GM19025 (cell line): ENCODE data around the gene ARIH1.

Source experiments
- ATAC-seq: cut with Tn5 transposase; IDR thresholded peaks from one replicate; pipeline ENCODE4 v1.9.1; 2021; ENCODE audit warnings: mild to moderate bottlenecking, low read depth, moderate library complexity; ENCODE audit not compliant: unreplicated experiment

ARIH1 gene

DNA sequence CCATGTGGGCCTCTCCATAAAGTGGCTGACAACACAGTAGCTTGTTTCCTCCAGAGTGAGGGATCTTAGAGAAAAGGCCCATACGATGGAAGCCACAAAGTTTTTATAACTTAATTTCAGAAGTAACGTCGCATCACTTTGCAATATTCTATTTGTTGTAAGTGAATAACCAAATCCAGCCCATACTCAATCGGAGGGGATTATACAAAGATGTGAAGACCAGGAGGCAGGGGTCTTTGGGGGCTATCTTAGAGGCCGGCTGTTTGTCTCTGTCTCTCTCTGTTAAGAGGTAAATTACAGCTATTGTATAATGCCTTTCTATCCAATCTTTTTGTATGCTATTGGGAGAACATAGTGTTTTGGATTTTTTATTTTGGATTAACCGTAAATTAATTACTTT is 9.1 kb downstream of the ARIH1 start:
- no peak for ATAC-seq

DNA sequence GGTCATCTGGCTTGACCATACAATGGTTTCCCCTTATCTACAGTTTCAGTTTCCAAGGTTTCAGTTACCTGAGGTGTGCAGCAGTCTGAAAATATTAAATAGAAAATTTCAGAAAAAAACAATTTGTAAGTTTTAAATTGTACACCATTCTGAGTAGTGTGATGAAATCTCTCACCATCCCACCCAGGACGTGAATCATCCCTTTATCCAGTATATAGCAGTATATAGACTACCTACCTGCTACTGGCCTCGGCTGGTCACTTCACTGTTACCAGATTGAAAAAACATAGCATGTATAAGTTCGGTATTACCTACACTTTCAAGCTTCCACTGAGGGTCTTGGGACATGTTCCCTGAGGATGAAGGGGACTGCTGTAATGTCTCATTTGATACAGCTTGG is 12.0 kb downstream of the ARIH1 start:
- no peak for ATAC-seq

DNA sequence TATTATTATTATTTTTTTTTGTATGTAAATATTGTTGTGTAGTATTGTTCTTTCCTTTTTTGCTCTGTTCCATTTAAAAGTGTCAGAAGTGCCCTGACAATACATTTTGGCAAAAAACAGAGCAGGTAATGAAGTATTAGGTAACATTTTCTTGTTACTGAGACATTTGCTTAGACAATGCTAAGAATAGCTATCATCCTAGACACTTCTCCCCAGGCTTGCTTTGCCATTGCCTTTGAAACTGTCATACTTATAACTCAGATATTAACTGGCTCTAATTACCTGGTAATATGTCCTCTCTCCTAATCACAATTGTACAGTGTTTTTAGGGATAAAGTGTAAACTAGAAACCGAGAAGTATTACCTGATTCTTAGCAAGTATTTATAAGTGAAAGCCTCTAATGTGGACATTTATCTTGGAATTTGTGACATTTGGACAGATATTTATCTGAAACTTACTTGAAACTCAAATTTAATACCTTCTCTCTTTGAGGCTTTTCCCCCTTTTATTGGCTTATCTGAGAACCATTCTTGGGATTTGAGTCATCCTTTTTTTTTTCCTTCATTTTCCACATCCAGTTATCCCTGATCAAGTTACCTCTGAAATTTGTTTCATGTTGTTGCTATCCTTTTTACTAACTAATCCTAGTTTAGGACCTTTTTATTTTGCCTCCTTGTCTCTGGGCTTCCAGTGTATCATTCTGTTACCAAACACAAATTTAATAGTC is 13.1 kb downstream of the ARIH1 start:
- no peak for ATAC-seq

DNA sequence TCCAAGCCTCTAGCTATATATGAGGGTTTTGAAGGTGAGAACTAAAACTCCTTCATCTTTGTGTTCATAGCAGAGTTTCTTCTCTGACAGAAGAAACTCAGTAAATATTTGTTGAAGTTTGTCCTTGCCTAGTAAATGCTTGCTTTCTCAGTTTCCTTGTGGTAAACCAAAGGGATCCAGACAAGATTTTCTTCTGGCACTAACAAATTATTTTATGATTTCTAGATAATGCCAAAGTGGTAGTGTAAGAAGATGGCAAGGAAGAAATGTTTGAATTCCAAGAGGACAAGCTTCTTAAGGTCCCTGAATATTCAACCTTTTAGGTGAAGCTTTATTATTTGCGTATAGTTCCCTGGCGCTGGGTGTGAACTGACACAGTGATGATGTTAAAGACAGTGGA is 14.4 kb downstream of the ARIH1 start:
- no peak for ATAC-seq

DNA sequence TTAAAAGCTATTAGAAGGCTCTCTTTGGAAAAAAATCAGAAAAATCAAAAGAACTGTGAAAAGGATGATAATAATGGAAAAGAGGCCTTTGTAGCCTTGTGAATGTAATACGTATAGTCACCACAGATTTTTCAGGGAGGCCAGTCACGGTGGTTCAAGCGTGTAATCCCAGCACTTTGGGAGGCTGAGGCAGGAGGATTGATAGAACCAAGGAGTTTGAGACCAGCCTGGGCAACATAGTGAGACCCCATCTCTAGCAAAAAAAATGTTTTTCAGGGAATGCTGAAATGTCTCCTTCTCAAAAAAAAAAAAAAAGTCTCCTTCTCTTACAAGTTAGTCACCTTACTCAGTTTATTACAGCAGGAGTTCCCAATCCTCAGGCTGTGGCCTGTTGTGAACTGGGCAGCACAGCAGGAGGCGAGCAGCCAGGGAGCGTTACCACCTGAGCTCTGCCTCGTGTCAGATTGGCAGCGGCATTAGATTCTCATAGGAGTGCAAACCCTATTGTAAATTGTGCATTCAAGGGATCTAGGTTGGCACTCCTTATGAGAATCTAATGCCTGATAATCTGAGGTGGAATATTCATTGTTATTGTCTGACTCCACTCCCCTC is 15.9 kb downstream of the ARIH1 start:
- no peak for ATAC-seq

DNA sequence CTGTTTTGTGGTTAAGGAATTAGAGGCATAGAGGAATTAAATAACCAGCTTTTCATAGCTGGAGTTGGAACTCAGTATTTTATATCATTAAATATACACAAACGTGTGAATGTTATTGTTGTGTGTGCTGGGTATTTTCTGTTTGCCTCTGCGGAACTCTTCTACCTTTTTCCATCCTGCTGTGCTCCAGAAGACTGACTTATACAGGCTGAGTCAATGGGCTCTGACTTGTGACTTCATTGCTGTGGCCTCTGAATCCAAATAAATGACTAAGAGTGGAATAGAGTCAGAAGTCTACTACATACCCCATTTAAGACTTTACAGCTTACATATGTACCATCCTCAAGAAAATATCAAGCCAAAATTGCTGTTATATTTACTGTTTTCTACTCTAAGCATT is 17.6 kb downstream of the ARIH1 start:
- ATAC-seq: no peak

DNA sequence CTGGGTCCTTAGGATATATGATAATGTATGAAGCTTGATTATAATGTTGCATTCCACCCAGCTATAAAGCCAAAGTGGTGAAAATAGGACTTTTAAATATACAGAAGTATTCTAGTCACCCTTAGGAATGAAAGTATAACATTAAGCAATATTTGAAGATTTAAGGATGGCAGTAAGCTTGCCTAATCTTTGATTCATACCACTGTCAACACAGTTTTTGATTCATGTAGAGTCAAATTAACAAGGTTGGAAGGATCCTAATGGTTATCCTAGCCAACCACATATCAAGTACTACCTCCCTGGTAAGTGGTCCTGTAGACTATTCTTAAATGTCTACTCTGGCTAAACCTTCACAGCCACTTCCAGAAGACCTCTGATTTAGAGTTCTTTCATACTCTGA is 18.6 kb downstream of the ARIH1 start:
- no peak for ATAC-seq

DNA sequence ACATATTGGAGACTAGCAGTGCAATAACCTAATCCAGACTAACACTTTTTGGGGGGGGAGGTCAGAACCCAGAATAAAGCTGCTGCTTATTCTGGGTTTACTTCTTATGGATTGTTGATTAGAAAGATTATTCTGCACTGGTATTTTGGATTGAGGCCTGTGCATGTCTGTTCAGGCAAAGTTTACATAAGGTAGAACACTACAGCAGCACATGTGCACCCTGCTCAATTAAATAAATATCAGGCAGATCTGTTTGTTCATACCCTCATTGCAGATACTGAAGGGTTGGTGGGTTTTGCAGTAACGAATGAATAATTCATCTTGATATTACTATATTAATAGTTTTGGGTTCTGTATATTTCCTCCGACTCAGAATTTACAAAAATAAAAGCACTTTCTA is 19.1 kb downstream of the ARIH1 start:
- ATAC-seq: no peak

DNA sequence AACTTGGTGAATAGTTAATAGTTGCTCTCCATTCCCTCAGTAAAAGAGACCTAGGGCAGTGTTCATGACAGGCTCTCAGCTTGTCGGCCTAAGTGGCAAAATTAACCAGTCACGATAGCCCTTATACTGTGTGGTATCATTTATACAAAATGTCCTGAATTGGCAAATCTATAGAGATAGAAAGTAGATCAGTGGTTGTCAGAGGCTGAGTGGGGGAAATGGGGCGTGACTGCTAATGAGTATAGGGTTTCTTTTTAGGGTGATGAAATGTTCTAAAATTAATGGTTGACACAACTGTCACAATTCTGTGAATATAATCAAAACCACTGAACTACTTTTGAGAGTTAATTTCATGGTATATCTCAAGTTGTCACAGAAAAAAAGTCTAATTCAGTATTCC is 20.9 kb downstream of the ARIH1 start:
- ATAC-seq: no peak

DNA sequence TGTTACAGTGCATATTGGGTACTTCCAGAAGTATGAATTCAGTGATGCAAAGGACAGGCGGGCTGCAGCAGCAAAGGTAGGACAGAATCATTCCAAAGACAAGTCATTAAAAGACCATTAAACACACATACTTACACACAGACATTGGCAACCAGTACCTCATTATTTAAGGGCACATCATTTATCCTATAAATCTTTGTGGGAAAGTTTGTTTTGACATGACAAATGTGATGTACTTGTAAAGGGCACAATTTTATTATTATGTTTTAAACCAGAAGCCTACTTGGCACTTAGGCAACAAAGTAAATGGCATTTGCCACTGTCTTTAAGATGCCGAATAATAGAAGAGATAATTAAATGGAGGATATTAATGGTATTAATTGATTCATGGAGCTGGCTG is 22.7 kb downstream of the ARIH1 start:
- no peak for ATAC-seq

DNA sequence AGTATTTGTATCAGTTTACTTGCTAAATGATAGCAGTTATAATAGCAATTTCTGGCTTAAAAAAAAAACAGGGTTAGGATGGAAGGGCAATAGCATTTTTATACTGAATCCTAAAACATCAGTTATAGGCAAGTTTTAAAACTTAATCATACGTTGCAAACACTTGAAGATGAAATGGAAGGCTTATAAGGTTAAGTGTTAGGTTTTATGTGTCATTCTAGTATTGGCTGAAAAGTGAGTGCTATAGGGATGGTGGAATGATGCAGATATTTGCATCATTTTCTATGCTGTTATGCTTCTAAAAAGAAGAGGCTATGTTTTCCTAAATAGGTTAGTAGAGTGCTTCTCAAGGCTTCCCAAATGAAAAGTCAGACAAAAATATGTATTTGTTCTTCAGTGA is 23.3 kb downstream of the ARIH1 start:
- no peak for ATAC-seq

DNA sequence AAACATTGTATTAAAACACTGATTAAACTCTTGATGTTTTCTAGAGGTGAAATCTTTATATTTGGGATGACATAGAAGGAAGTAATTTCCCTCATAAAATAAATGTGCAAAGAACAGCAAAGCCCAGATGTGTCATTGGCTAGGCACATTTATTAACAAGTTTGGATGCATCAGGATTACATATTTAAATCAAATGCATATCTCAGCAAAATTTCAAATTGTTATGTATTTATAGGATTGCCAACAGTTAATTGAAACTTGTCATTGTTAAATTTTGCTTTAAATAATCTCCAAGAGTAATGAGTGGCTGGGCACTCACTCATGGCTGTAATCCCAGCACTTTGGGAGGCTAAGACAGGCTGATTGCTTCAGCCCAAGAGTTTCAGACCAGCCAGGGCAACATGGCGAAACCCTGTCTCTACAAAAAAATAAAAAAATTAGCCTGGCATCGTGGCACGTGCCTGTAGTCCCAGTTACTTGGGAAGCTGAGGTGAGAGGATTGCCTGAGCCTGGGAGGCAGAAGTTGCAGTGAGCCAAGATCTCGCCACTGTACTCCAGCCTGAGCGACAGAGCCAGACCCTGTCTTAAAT is 28.2 kb downstream of the ARIH1 start:
- no peak for ATAC-seq

DNA sequence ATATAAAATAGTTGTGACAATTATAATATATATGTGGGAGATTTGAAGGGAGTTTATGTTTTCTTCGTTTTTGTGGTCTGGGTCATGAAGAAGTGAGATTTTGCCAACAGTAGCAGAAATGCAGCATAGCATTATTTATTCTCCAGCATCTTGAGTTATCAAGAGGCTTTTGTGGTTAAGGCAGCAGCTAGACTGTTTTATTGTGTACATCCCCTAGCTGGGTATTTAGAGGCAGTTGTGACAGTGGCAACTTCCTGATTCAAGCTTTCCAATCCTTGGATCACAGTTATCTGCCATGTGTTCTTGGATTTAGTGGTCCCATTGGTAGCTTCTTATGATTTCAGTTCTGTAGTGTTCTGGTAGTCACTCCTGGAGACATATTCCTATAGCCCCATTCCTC is 29.0 kb downstream of the ARIH1 start:
- ATAC-seq: no peak

DNA sequence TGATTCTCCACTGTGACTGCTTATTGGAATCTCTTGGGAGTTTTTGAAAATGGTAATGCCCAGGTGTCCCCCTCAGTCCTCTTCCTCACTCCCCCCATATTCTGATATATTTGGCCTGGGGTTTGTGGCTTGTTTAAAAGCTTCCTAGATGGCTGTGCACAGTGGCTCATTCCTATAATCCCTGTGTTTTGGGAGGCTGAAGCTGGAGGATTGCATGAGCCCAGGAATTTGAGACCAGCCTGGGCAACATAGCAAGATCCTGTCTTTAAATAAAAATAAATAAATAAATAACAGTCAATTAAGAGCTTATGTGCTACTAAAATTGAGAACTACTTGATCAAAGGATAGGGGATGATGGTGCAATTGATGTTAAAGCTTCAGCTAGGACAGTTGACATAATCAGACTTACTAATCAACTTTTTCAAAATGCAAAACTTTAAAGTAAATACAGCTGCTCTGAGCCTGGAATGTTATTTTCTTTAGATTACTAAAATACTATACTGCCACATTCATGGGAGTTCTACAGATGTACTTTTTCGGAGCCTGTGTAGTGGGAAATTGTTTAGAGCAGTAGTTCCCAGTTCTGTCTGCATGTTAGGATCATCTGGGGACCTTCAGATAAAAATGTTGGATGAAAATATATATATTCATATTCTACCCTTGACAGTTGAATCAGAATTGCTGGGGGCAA is 33.4 kb downstream of the ARIH1 start:
- no peak for ATAC-seq

DNA sequence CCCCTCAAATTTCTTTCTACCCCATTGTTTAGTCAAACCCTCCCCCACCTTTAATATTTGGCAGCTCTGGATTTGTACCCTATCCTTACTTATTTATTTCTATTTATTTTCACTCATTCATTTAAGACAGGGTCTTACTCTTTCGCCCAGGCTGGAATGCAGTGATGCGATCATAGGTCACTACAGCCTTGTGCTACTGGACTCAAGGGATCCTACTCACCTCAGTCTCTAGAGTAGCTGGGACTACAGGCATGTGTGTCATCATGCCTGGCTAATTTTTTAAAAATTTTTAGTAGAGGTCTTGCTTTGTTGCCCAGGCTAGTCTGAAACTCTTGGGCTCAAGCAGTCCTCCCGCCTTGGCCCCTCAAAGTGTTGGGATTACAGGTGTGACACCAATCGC is 35.4 kb downstream of the ARIH1 start:
- ATAC-seq: no peak

DNA sequence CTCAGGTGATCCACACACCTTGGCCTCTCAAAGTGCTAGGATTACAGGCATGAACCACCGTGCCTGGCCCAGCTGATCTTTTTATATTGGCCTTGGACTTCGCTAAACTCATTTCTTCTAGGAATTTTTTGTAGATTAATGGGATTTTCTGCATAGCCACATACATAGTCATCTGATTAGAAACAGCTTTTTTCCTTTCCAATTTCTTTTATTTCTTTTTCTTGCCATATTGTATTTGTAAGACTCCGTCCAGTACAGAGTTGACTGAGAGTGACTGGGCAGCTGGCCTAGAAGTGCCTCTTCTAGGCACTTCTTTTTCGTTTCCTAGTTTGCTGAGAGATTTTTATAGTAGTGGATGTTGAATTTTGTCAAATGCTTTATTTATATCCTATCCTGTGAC is 37.4 kb downstream of the ARIH1 start:
- ATAC-seq: no peak

DNA sequence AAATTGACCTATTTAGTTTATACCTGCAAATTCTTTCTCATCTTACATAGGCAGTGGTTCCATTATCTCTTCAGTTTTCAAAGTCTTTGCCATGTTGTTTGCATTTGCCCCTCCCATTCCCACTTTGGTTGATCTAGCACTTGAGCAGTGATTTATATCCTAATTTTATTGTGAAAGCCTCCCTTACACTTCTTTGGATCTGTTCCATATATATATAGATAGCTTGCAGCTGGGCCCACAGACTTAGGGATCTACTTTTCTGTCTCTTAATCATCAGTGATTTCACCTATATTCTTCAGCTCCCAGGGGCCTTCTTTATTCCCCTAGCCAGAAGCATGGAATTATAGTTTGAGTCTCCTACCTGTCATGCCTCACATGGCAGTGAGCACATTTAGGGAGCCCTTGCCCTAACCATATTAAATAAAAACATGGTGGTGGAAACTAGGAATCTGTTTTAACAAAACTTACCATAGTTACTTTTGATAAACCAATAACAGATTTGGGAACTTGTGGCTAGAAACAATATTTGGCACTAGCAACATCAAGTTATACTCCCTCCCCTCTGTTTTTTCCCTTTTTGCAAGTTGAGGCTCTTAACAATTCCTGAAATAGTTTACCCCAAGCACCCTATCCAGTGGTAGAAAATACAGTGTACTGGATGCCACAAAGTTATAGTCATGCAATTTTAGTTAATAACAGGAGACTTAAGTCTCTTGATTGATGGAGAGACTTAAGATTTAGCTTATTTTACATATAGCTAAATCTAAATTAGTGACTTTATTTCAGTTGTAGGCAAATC is 41.7 kb downstream of the ARIH1 start:
- ATAC-seq: no peak

DNA sequence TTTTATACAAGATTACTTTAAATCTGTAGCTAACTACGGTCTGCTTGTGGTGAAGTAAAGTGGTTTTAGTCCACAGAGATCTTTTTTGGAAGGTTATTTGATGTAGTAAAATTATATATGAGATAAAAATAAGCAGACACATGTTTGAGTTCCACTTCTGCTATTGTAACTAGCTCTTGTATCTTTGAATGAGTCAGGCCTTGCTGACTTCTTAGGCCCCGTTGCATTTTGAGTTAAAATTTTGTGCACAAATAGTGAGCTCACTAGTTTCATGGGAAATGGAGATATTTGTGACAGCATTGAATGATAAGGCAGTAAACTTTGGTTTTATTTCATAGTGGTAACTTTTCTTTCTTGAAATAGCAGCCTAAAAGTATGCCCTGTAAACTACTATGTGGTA is 42.6 kb downstream of the ARIH1 start:
- ATAC-seq: no peak

DNA sequence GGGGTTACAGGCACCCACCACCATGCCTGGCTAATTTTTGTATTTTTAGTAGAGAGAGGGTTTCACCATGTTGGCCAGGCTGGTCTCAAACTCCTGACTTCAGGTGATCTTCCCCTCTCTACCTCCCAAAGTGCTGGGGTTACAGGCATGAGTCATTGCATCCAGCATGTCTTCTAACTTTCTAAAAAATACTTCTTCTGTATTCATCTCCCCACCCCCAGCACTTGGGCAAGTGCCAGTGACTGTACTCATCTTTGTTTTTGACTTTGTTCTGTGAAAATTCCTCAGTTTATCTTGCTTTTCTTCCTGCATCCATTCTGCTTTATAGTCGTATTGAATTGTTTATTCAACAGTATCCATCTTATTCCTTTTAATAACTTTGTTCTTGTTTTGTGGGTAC is 47.6 kb downstream of the ARIH1 start:
- no peak for ATAC-seq

DNA sequence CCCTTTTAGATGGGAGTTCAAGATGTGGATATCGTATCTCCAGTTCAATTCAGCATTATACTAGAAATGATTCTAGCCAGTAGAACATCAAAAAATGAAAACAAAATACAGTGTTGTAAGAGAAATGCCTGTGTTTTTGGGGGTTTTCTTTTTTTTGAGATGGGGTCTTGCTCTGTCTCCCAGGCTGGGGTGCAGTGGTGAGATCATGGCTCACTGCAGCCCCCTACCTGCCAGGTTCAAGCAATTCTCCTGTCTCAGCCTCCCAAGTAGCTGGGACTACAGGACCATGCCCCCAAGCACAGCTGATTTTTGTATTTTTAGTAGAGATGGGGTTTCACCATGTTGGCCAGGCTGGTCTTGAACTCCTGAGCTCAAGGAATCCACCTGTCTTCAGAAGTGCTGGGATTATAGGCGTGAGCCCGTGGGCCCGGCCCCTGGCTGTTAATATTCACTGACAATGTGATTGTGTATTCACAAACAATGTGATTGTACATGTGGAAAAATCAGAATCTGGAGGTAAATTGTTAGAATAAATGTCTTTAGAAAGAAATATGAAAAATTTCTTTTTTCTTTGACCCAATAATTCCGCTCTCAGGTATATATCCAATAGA is 59.0 kb downstream of the ARIH1 start:
- ATAC-seq: no peak
